Measurements from ENCODE around the gene SCYL2. TPM values are rescaled to one million over a fixed set of nuclear protein-coding genes. Genes with fewer than 3 reads are reported as not detected.

SCYL2 gene
- total RNA-seq, 2 experiments from 2014 or later, result 37.5 to 40.8 TPM

DNA sequence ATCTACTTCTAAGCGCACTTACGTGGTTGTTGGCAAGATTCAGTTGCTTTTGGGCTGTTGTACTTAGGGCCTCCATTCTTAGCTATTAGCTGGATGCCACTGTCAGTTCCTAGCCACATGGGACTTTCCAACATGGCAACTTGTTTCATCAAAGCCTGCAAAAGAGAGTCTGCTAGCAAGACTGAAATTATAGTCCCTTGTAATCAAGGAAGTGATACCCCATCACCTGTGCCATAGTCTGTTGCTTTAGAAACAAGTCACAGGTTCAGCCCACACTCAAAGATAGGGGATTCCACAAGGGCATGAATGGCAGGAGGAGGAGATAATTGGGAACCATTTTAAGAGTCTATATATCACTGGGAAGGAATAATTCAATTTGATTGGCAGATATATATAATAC, 62.8 kb downstream of the SCYL2 start:
- no peak overlapping the region for H3K4me3 ChIP-seq (ENCODE audit: low read length)
- TF ChIP-seq, protein P1, sequence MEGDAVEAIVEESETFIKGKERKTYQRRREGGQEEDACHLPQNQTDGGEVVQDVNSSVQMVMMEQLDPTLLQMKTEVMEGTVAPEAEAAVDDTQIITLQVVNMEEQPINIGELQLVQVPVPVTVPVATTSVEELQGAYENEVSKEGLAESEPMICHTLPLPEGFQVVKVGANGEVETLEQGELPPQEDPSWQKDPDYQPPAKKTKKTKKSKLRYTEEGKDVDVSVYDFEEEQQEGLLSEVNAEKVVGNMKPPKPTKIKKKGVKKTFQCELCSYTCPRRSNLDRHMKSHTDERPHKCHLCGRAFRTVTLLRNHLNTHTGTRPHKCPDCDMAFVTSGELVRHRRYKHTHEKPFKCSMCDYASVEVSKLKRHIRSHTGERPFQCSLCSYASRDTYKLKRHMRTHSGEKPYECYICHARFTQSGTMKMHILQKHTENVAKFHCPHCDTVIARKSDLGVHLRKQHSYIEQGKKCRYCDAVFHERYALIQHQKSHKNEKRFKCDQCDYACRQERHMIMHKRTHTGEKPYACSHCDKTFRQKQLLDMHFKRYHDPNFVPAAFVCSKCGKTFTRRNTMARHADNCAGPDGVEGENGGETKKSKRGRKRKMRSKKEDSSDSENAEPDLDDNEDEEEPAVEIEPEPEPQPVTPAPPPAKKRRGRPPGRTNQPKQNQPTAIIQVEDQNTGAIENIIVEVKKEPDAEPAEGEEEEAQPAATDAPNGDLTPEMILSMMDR (IDR thresholded peaks at IDR 0.05), result no peak
- Mint-ChIP-seq H3K36me3 (ENCODE audit: low read depth) (peaks cover 89% of the 10 kb centered on the region), H3K27ac (no peak overlapping the region), H3K4me3 (no peak overlapping the region), H3K9me3 (no peaks in the 10 kb centered on the region), H3K4me1 (ENCODE audit: low read depth) (no peaks in the 10 kb centered on the region), H3K27me3 (no peaks in the 10 kb centered on the region)
- H3K4me1 ChIP-seq (ENCODE audit: insufficient read depth, low read length), result no peaks in the 10 kb centered on the region
- H3K27ac ChIP-seq (ENCODE audit: low read depth in 1 of 2, low read length in 2 of 2), result no peak overlapping the region
- POLR2A ChIA-PET, result no interaction called here
- no peaks in the 10 kb centered on the region for H3K27me3 ChIP-seq (ENCODE audit: control insufficient read depth in 1 of 2, insufficient read depth in 2 of 2, low read length in 2 of 2)
- intact Hi-C loops (cut with DNase I, micrococcal nuclease), result no loop called here
- H3K36me3 ChIP-seq (ENCODE audit: insufficient read depth, low read length), result peaks cover 47% of the 10 kb centered on the region
- no peak for DNase-seq
- H3K9me3 ChIP-seq (ENCODE audit: control insufficient read depth in 1 of 2, insufficient read depth in 1 of 2, low read length in 2 of 2), result no peaks in the 10 kb centered on the region
- CTCF ChIA-PET, result no interaction called here
- ATAC-seq (ENCODE audit: poor library complexity), result no peak

DNA sequence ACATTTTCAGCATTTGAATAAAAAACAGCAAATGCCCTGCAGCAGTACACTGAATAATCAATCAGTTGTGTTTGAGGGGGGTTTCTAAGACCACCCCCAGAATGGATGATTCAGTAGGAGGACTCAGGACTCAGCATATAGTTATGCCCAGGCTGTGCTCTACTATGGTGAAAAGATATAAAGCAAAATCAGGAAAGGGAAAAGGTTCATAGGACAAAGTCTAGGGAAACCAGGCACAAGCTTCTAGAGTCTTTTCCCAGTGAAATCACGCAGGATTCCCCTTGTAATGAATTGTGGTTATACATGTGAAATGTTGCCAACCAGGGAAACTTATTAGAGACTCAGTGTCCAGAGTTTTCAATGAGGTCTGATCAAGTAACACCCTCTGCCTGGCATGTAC, 64.9 kb downstream of the SCYL2 start:
- H3K9me3 ChIP-seq (ENCODE audit: control insufficient read depth in 1 of 2, insufficient read depth in 1 of 2, low read length in 2 of 2), result no peaks in the 10 kb centered on the region
- intact Hi-C loops (cut with DNase I, micrococcal nuclease), result no loop called here
- H3K27ac ChIP-seq (ENCODE audit: low read depth in 1 of 2, low read length in 2 of 2), result no peak overlapping the region
- no peak overlapping the region for H3K27ac Mint-ChIP-seq
- no peaks in the 10 kb centered on the region for H3K9me3 Mint-ChIP-seq
- no peak for DNase-seq
- CTCF ChIA-PET, result no interaction called here
- no peak for ATAC-seq (ENCODE audit: poor library complexity)
- no peak overlapping the region for H3K4me3 ChIP-seq (ENCODE audit: low read length)
- no peaks in the 10 kb centered on the region for H3K4me1 ChIP-seq (ENCODE audit: insufficient read depth, low read length)
- H3K4me3 Mint-ChIP-seq, result no peak overlapping the region
- TF ChIP-seq, protein P1 (IDR thresholded peaks at IDR 0.05), result no peak
- POLR2A ChIA-PET, result no interaction called here
- H3K36me3 Mint-ChIP-seq (ENCODE audit: low read depth), result peaks cover 96% of the 10 kb centered on the region
- H3K27me3 ChIP-seq (ENCODE audit: control insufficient read depth in 1 of 2, insufficient read depth in 2 of 2, low read length in 2 of 2), result no peaks in the 10 kb centered on the region
- no peaks in the 10 kb centered on the region for H3K4me1 Mint-ChIP-seq (ENCODE audit: low read depth)
- peaks cover 52% of the 10 kb centered on the region for H3K36me3 ChIP-seq (ENCODE audit: insufficient read depth, low read length)
- H3K27me3 Mint-ChIP-seq, result no peaks in the 10 kb centered on the region

DNA sequence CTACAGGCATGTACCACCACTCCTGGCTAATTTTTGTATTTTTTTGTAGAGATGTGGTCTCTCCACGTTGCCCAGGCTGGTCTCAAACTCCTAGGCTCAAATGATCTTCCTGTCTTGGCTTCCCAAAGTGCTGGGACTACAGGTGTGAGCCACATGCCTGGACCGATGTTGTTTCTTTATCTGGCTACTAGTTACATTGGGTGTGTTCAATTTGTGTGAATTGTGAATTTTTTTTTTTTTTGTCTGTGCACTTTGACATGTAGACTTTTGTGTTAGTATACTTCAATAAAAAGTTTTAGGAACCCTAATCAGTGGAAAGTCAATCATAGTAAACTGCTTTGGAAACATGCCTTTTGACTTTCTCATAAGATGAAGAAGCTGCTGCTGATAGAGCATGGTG, 65.9 kb downstream of the SCYL2 start:
- Mint-ChIP-seq H3K27ac (no peak overlapping the region), H3K4me3 (no peak overlapping the region), H3K36me3 (ENCODE audit: low read depth) (peaks cover 98% of the 10 kb centered on the region), H3K27me3 (no peaks in the 10 kb centered on the region), H3K4me1 (ENCODE audit: low read depth) (no peaks in the 10 kb centered on the region), H3K9me3 (no peaks in the 10 kb centered on the region)
- ATAC-seq (ENCODE audit: poor library complexity), result no peak
- TF ChIP-seq, protein P1 (IDR thresholded peaks at IDR 0.05), result no peak
- POLR2A ChIA-PET, result no interaction called here
- Histone ChIP-seq H3K36me3 (ENCODE audit: insufficient read depth, low read length) (peaks cover 54% of the 10 kb centered on the region), H3K27me3 (ENCODE audit: control insufficient read depth in 1 of 2, insufficient read depth in 2 of 2, low read length in 2 of 2) (no peaks in the 10 kb centered on the region), H3K4me3 (ENCODE audit: low read length) (no peak overlapping the region), H3K27ac (ENCODE audit: low read depth in 1 of 2, low read length in 2 of 2) (no peak overlapping the region), H3K4me1 (ENCODE audit: insufficient read depth, low read length) (no peaks in the 10 kb centered on the region), H3K9me3 (ENCODE audit: control insufficient read depth in 1 of 2, insufficient read depth in 1 of 2, low read length in 2 of 2) (no peaks in the 10 kb centered on the region)
- CTCF ChIA-PET, result no interaction called here
- DNase-seq, result no peak
- intact Hi-C loops (cut with DNase I, micrococcal nuclease), result no loop called here

Measured in CD4-positive, alpha-beta T cell (primary cell).